LoVo (cell line): ENCODE results near the gene ALK.

ENCODE experiments used
- DNase-seq: peaks from one replicate; pipeline ENCODE4 v3.0.0-alpha.2; 2016; ENCODE audit warnings: low spot score

Gene ALK

GRCh38 chr2:29317077-29317517 lies 604.3 kb downstream of the ALK start:
- DNase-seq, result no peak

- no peak for DNase-seq
These were observed 606.4 kb downstream of the ALK start for GRCh38 chr2:29314816-29315571.

- DNase-seq, result no peak
These were observed 609.9 kb downstream of the ALK start for GRCh38 chr2:29311458-29311857.

- no peak for DNase-seq
These were observed 610.6 kb downstream of the ALK start for GRCh38 chr2:29310650-29311348.

- peak; percentile 53 for DNase-seq
These were observed 612.0 kb downstream of the ALK start for GRCh38 chr2:29309090-29310029.

- no peak for DNase-seq
These were observed 613.0 kb downstream of the ALK start for GRCh38 chr2:29308366-29308765.

- no peak for DNase-seq
These were observed 613.9 kb downstream of the ALK start for GRCh38 chr2:29307519-29307918.

- DNase-seq, result no peak
These were observed 615.6 kb downstream of the ALK start for GRCh38 chr2:29305762-29306161.

GRCh38 chr2:29304399-29305060 lies 616.9 kb downstream of the ALK start:
- peak; percentile 5 for DNase-seq

GRCh38 chr2:29296585-29296984 lies 624.8 kb downstream of the ALK start:
- DNase-seq, result no peak

- no peak for DNase-seq
These were observed 625.5 kb downstream of the ALK start for GRCh38 chr2:29295845-29296244.

- DNase-seq, result peak; percentile 23
These were observed 627.5 kb downstream of the ALK start for GRCh38 chr2:29293830-29294438.

- no peak for DNase-seq
These were observed 630.9 kb downstream of the ALK start for GRCh38 chr2:29290293-29291047.

- no peak for DNase-seq
These were observed 636.7 kb downstream of the ALK start for GRCh38 chr2:29284671-29285070.

GRCh38 chr2:29281916-29282247 lies 639.5 kb downstream of the ALK start:
- no peak for DNase-seq

- peak; percentile 89 for DNase-seq
These were observed 640.1 kb downstream of the ALK start for GRCh38 chr2:29281086-29281915.

- no peak for DNase-seq
These were observed 642.4 kb downstream of the ALK start for GRCh38 chr2:29278966-29279365.

GRCh38 chr2:29276151-29276550 lies 645.2 kb downstream of the ALK start:
- DNase-seq, result peak; percentile 11

- no peak for DNase-seq
These were observed 646.2 kb downstream of the ALK start for GRCh38 chr2:29275186-29275585.
